Osteoblast (primary cell): ENCODE results near the gene FKTN. TPM values are rescaled to one million over a fixed set of nuclear protein-coding genes. Genes with fewer than 3 reads are reported as not detected.

Experiments
- DNase-seq: peaks from one replicate; pipeline ENCODE4 v3.0.0; 2011; ENCODE audit warnings: low spot score, mixed read lengths; ENCODE audit not compliant: insufficient read length; ENCODE audit errors: missing footprints
- H2AFZ ChIP-seq: 2 replicates; pipeline ENCODE4 v1.6.0; 2011; ENCODE audit warnings: mild to moderate bottlenecking, low read length
- H3K27ac ChIP-seq: 2 replicates; pipeline ENCODE4 v1.5.1; 2011; ENCODE audit warnings: mild to moderate bottlenecking, low read depth, low read length, moderate library complexity
- H3K27me3 ChIP-seq: 2 replicates; pipeline ENCODE4 v1.6.0; 2012; ENCODE audit warnings: mild to moderate bottlenecking, control low read depth, inconsistent platforms, low read length, moderate library complexity; ENCODE audit not compliant: insufficient read depth
- H3K36me3 ChIP-seq: 2 replicates; pipeline ENCODE4 v1.5.1; 2011; ENCODE audit warnings: mild to moderate bottlenecking, low read length, control low read depth, moderate library complexity; ENCODE audit not compliant: insufficient read depth
- H3K4me1 ChIP-seq: 2 replicates; pipeline ENCODE4 v1.5.1; 2011; ENCODE audit warnings: mild to moderate bottlenecking, low read length, control low read depth, moderate library complexity; ENCODE audit not compliant: insufficient read depth
- H3K4me2 ChIP-seq: 2 replicates; pipeline ENCODE4 v1.6.0; 2011; ENCODE audit warnings: mild to moderate bottlenecking, low read length; ENCODE audit not compliant: insufficient read depth
- H3K4me3 ChIP-seq: fragments of 200-600 bp; sonication (generic); 3 replicates; pipeline ENCODE4 v1.5.1; 2012; ENCODE audit warnings: mild to moderate bottlenecking, low read length, inconsistent platforms; ENCODE audit not compliant: insufficient read depth
- H3K79me2 ChIP-seq: 2 replicates; pipeline ENCODE4 v1.6.0; 2012; ENCODE audit warnings: mild to moderate bottlenecking, low read length, control low read depth, inconsistent platforms; ENCODE audit not compliant: insufficient read depth
- H3K9me3 ChIP-seq: 2 replicates; pipeline ENCODE4 v1.5.1; 2011; ENCODE audit warnings: low read depth, low read length, control low read depth
- H4K20me1 ChIP-seq: 2 replicates; pipeline ENCODE4 v1.6.0; 2012; ENCODE audit warnings: mild to moderate bottlenecking, low read length, control low read depth; ENCODE audit not compliant: insufficient read depth
- total RNA-seq: library from RNA; depleted of rRNA; stranded (reverse); fragments of >200 nt; gene quantifications from 2 replicates; pipeline ENCODE4 v1.2.3, GENCODE V29; 2012
- TF ChIP-seq, protein P1 (sequence below): IDR thresholded peaks from 2 replicates; pipeline ENCODE4 v1.5.1; 2011; ENCODE audit warnings: mild to moderate bottlenecking, low read depth, low read length, moderate library complexity; ENCODE audit errors: extremely low read depth

FKTN gene
- total RNA-seq, 1 donor, result 21.0 TPM

DNA sequence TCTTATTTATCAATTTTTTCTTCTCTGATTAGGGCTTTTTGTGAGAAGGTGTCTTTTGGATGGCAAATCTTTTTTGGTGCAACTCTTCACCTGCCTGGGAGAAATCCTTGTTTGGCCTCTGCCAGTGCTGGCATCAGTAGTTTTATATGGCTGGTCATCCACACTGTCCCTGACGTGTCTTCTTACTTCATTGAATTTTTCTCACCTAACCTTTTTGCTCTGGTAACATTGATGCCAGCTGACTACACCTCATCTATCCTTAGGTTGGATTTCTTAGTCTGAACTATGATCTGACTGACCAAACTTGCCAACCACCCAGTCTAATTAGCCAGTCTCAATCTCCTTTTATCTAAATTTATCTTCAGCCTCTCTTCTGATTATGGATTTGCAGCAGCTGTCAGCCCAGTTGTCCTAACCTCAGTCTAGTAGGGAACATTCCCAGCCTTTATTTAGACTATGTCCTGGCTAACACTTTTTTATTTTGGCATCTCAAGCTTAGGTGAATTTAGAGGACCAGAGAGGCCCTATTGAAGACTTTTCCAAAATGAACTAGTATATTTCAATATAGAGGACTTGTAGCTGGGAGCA, 125.9 kb downstream of the FKTN start:
- Histone ChIP-seq H2AFZ (no peak overlapping the region), H3K27me3 (peaks cover 4% of the 10 kb centered on the region), H3K79me2 (no peaks in the 10 kb centered on the region), H3K4me1 (no peaks in the 10 kb centered on the region), H3K36me3 (no peaks in the 10 kb centered on the region), H3K4me2 (no peak overlapping the region), H3K4me3 (no peak overlapping the region), H3K27ac (no peak overlapping the region), H3K9me3 (no peaks in the 10 kb centered on the region), H4K20me1 (no peaks in the 10 kb centered on the region)
- TF ChIP-seq, protein P1, sequence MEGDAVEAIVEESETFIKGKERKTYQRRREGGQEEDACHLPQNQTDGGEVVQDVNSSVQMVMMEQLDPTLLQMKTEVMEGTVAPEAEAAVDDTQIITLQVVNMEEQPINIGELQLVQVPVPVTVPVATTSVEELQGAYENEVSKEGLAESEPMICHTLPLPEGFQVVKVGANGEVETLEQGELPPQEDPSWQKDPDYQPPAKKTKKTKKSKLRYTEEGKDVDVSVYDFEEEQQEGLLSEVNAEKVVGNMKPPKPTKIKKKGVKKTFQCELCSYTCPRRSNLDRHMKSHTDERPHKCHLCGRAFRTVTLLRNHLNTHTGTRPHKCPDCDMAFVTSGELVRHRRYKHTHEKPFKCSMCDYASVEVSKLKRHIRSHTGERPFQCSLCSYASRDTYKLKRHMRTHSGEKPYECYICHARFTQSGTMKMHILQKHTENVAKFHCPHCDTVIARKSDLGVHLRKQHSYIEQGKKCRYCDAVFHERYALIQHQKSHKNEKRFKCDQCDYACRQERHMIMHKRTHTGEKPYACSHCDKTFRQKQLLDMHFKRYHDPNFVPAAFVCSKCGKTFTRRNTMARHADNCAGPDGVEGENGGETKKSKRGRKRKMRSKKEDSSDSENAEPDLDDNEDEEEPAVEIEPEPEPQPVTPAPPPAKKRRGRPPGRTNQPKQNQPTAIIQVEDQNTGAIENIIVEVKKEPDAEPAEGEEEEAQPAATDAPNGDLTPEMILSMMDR, result no peak
- DNase-seq, result no peak

DNA sequence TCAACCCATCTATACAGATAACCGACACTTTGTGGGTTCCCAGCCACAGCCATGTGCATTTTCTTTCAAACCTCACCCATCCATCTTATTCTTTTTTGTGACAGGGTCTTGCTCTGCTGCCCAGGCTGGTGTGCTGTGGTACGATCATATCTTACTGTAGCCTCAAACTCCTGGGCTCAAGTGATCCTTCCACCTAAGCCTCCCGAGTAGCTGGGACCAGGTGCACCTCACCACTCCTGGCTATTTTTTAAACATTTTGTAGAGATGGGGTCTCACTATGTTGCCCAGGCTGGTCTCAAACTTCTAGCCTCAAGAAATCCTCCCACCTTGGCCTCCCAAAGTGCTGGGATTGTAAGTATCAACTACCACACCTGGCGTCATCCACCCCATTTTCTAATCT, 129.0 kb downstream of the FKTN start:
- no peak for DNase-seq
- Histone ChIP-seq H3K27ac (no peak overlapping the region), H3K27me3 (peaks cover 8% of the 10 kb centered on the region), H2AFZ (no peak overlapping the region), H3K79me2 (no peaks in the 10 kb centered on the region), H4K20me1 (no peaks in the 10 kb centered on the region), H3K4me2 (no peak overlapping the region), H3K9me3 (no peaks in the 10 kb centered on the region), H3K36me3 (no peaks in the 10 kb centered on the region), H3K4me3 (no peak overlapping the region), H3K4me1 (no peaks in the 10 kb centered on the region)
- TF ChIP-seq, protein P1, result no peak

Other genes with a start within 250 kb of the FKTN start
- gene FSD1L, start 110.1 kb upstream of the FKTN start, total RNA-seq, result 6.5 and 7.1 TPM in 2 replicates
- 0.36 and 0.59 TPM in 2 replicates for gene TAL2, start 104.3 kb downstream of the FKTN start, total RNA-seq
- gene TMEM38B, start 136.4 kb downstream of the FKTN start, total RNA-seq, result 22.4 and 25.0 TPM in 2 replicates